Measurements from ENCODE around the gene TENT5C.
A peak's percentile ranks its signal among the peaks of the same experiment; 100 is the strongest.

Gene TENT5C

GRCh38 chr1:117562581-117563491 is 43.0 kb upstream of the TENT5C start:
- DNase-seq (ENCODE audit: low read depth in 1 of 2, low spot score in 1 of 2), result no peak
- no peaks in the 10 kb centered on the region for H3K27me3 ChIP-seq (ENCODE audit: insufficient read depth, poor library complexity, severe bottlenecking)
- no peak overlapping the region for H3K27ac ChIP-seq (replicated peaks)
- no peak overlapping the region for H3K4me3 ChIP-seq (replicated peaks; ENCODE audit: insufficient read depth, low read length)
- TF ChIP-seq GABPA (IDR thresholded peaks at IDR 0.05; ENCODE audit: low read depth), result no peak
- no peak for TF ChIP-seq REST (IDR thresholded peaks at IDR 0.05; ENCODE audit: insufficient replicate concordance, low read depth)
- TF ChIP-seq SPI1 (IDR thresholded peaks at IDR 0.05; ENCODE audit: borderline replicate concordance, low read depth), result no peak
- no peak for TF ChIP-seq CTCF (IDR thresholded peaks at IDR 0.05; ENCODE audit: insufficient read depth, low read length)

- H3K27ac ChIP-seq (replicated peaks), result no peak overlapping the region
- DNase-seq (ENCODE audit: low read depth in 1 of 2, low spot score in 1 of 2), result no peak
- no peak overlapping the region for H3K4me3 ChIP-seq (replicated peaks; ENCODE audit: insufficient read depth, low read length)
- TF ChIP-seq POLR2AphosphoS5 (IDR thresholded peaks at IDR 0.05; ENCODE audit: low read depth) (no peak), REST (IDR thresholded peaks at IDR 0.05; ENCODE audit: insufficient replicate concordance, low read depth) (no peak), GABPA (IDR thresholded peaks at IDR 0.05; ENCODE audit: low read depth) (no peak), CTCF (IDR thresholded peaks at IDR 0.05; ENCODE audit: insufficient read depth, low read length) (no peak), SPI1 (IDR thresholded peaks at IDR 0.05; ENCODE audit: borderline replicate concordance, low read depth) (no peak)
- no peaks in the 10 kb centered on the region for H3K27me3 ChIP-seq (ENCODE audit: insufficient read depth, poor library complexity, severe bottlenecking)
Measured at GRCh38 chr1:117563492-117563875, 42.4 kb upstream of the TENT5C start.

GRCh38 chr1:117564227-117565075 is 41.4 kb upstream of the TENT5C start:
- H3K27ac ChIP-seq (replicated peaks), result no peak overlapping the region
- peak in 1 of 2 experiments; percentile 18 for DNase-seq (ENCODE audit: low read depth in 1 of 2, low spot score in 1 of 2)

More at GRCh38 chr1:117564227-117565075, 41.4 kb upstream of the TENT5C start:
- Histone ChIP-seq H3K27me3 (ENCODE audit: insufficient read depth, poor library complexity, severe bottlenecking) (no peaks in the 10 kb centered on the region), H3K4me3 (replicated peaks; ENCODE audit: insufficient read depth, low read length) (no peak overlapping the region)
- TF ChIP-seq GABPA (IDR thresholded peaks at IDR 0.05; ENCODE audit: low read depth) (no peak), CTCF (IDR thresholded peaks at IDR 0.05; ENCODE audit: insufficient read depth, low read length) (no peak), REST (IDR thresholded peaks at IDR 0.05; ENCODE audit: insufficient replicate concordance, low read depth) (no peak), POLR2AphosphoS5 (IDR thresholded peaks at IDR 0.05; ENCODE audit: low read depth) (no peak)
